Activated effector memory CD4-positive, alpha-beta T cell treated with anti-CD3 and anti-CD28 coated beads, Interleukin-2, amount 50 U/mL, for 16 hours (primary cell): Measurements from ENCODE around the gene TAC4.

Experiments
- DNase-seq: peaks from one replicate; pipeline ENCODE4 v3.0.0-alpha.2; 2020

TAC4 gene, protein sequence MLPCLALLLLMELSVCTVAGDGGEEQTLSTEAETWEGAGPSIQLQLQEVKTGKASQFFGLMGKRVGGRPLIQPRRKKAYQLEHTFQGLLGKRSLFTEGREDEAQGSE

DNA sequence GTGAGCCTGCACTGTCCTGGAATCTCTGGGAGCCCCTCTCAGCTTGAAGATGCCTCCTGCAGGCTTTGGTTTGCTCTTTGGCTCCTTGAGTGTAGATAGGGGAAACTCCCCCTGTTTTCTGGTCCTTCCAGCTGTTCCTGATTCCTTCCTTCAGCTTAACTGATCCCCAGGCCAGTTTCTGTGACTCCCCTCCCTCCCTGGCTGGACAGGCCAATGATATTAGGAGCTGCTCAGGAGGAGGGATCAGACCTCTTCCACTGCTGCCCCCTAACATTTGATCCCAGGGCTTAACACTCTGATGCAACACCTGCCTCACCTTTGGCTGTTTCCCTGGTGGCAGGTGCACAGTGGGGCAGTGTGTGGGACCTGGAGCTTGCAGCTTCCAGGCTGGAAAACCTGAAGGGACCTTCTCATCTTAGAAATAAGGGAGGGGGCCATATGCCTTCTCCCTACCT is at the start of gene TAC4:
TAC4 (minus strand) TSS at position 51 of the 455 bp plus-strand sequence. CDS start 52 bp downstream, outside the sequence.
- peak; percentile 49 for DNase-seq

DNA sequence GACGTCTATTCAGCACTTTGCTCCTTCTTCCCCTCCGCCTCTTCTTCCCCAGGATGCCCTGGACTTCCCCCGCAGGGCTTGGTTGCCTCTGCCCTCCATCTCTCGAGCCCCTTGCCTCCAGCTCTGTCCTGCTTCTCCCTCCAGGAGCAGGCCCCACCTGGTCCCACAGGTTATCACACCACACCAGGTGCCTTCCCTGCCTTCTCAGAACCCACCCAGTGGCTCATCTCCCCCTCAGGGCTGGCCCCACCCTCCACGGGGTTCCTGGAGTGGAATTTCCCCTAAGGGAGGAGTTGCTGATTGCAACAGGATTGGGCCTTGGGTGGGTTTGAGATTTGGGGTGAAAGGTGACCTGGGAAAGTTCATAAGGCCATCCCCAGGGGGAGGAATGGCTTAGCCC is 49.0 kb upstream of the TAC4 start:
- DNase-seq, result no peak

DNA sequence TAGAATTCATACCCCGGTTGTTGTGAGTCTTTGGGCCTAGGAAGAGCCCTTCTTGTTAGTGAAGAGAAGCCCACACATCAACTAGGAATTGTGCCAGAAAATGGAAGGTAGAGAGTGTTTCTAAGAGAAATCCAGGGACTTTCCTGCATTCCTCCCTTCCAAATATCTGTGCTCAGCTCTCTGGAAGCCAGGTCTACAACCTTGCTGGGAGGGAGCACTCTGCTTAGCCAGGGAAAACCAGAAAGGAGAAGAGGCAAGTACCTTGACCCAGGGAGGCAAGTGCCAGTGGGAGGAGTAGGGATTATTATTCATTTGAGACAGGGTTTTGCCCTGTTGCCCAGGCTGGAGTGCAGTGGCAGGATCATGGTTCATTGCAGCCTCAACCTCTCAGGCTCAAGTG is 48.4 kb upstream of the TAC4 start:
- DNase-seq, result no peak

DNA sequence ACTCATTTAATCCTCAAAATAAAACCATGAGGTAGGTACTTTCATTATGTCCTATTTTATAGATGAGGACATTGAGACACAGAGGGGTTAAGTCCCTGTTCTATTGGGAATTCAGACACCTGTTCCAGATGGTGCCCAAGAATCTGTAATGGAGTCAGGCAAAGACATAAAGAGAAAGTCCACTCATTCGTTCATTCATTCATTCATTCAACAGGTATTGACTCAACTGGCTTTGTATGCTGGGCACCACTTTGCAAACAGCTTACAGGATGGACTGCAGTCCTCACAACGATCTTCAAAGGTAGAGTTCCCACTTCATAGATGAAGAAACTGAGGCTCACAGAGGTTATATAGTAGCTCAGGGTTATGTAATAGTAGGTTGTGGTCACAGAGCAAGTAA is 47.9 kb upstream of the TAC4 start:
- no peak for DNase-seq

DNA sequence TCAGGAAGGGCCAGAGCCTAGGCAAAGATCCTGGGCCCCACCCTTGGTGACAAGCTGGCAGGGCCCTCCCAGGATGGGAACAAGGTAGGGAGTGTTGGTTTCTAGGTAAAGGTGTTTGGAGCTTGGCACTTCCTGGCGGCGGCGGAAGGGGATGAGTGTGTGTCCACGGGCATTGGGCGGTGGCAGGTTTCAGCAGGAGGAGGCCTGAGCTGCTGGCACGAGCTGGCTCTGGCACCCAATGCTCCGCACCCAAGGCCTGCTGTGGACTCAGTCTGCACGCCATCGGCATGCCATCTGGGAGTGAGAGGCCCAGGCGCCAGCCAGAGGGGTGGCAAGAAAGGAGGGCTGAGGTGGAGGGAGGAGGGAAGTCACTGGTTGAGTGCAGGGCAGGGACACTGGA is 46.9 kb upstream of the TAC4 start:
- no peak for DNase-seq

DNA sequence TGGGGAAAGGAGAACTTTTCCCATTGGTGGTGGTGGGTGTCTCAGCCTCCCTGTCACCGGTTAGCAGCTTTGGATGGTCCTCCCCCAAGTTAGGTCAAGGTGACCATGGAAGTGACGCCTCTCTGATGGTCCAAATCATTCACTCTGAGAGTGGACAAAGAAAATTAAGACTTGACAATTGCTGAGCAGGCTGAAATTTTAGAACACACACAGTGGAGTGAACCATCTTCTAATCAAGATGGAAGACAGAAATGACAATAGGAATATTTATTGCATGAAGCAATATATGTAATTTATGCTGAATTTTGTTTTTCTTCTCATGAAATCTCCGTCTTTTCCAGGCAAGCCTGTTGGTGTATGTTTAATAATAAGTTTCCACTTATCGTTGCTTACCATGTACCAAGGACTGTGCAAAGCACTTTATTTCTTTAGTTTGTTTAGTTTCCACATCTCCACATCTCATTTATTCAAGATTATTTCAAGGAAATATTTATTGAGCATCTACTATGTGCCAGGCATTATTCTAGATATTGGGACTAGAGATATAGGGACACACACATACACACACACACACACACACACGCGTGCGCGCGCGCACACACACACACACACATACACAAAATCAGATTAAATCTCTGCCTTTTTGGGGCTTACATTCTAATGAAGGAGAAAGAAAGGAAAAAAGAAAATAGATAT is 44.0 kb upstream of the TAC4 start:
- DNase-seq, result no peak

DNA sequence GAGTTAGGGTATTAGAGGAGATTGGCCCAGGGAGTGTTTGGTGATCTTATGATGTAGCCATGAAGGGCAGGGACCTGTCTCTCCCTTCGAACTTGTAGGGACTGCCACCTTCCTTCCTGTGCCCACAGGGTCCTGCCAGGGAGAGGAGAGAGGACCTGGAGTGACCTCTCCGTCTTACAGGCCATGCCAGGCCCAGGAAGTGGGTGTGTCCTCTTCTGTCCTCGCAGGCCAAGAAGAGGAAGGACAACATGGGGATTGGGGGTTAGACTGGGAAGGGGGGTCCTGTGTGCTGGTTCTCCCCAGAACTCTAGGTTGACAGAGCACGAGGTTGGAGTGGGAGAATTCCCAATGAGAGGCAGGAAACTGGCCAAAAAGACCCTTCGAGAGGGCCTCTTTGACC is 43.4 kb upstream of the TAC4 start:
- no peak for DNase-seq

DNA sequence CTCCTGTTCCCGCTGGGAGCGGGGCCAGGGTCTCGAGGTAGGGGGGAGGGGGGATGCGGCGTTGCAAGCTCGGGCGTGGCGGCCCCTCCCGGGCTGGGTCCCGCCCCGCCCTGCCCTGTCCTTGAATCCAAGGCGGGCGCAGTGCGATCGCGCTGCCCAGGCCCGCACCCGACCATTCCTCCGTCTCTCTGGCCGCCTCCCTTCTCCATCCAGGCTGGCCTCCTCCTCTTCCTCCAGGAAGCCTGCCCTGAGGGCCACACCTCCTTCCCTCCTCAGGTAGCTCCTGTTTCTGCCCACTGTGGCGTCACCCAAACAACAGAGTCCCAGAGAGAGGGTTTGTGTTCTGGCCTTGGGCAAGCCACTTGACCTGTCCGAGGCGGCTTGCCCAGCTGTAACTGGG is 43.0 kb upstream of the TAC4 start:
- no peak for DNase-seq

DNA sequence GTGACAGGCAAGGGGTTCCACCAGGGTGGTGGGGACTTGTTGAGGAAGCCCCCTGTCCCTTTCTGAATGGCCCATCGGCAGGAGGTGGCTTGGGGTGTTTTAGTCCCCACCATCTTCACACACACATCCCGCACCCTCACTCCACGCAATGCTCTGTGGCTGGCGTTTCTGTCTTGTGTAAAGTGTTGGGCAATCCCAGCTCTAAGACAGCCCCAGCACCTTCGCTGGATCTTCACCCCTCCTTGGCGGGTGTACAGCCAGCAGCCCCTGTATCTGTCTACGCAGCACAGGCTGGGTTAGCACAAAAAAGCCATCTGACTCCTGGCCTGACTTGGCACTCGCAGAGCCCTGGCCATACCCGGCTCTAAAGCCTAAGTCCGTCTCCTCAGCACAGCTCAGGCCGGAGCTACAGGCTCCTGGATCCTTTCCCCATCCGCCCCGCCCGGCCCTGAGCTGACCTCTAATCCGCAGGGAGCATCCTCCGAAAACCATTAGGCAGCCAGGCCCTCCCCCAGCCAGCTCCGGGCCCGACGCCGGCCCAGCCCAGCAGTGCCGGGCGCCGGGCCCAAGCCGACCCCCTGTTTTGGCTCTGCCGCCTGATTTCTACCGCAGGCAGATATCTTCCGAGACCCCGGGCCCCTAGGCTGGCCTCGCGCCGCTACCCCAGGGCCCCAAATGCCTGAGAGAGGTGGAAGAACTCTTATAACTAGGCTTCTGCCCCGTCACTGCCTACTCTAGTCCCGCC is 42.4 kb upstream of the TAC4 start:
- no peak for DNase-seq

DNA sequence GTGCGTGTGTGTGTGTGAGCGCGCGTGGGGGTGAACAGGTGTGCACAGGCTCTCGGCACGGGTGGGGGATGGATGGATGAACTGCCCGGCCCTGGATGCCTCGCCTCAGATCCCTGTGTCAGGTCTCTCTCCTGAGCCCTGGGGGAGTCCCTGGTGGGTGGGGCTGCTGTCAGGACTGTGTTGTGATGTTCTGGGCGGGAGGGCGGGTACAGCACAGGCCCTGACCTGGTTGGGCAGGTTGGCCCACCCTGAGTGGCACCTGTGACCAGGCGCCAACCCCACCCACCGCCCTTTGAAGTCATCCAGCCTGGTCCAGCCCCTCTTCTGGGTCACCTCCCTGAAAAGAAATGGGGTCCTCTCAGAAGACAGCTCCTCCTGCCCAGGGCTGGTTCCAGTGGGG is 41.6 kb upstream of the TAC4 start:
- no peak for DNase-seq

DNA sequence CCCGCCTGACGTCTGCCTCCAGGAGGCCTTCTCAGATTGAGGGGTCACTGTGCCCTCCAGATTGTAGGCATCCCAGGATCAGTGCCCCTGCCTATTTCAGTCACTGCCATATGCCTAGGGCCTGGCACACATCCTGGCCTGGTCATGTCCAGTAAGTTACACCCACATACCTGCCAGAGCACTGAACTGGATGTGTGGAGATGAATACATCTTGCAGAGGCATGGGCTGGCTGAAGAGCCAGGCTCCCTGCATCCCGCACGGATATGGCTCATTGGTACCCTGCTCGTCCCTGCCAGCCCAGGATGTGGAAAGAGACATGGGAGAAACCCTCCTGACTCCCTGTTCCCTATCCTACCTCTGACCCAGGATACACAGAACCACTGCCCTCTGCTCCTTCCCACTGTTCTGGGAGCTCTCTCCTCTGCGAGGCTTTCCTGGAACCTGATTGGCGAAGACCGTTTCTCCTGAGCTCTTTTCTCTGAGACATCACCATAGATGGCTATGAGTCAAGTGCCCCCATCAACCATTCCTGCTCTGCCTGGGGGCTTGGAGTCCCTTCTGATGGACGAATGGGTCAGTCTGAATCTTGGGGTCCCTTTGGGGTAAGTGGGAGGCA is 40.0 kb upstream of the TAC4 start:
- DNase-seq, result no peak

DNA sequence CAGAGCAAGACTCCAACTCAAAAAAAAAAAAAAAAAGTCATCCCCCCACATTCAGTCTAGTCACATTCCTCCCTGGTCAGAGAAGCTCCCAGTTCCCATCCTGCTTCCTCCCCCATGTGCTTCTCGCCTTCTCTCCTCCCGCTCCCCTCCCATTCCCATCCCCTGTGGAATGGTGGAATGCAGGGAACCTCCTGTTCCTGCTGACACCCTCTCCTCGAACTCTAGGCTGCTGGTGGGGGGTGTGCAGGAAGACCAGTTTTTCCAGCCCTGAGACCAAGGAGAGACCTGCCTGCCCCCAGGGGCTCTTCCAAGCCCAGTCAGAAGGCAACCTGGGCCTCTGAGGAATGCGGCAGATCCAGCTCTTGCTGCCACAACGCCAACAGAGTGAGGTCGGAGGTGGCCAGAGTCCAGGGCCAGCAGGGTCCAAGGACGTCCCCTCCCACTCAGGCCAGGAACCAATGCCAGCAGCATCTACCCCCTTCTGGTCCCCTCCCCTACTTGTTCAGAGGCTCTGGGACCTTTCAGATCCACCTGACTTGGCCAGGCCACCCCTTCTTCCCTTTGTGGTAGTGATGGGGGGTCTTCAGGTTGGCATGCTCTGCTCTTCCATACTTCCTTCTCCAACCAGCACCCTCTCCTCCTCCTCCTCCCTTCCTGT is 39.3 kb upstream of the TAC4 start:
- no peak for DNase-seq

DNA sequence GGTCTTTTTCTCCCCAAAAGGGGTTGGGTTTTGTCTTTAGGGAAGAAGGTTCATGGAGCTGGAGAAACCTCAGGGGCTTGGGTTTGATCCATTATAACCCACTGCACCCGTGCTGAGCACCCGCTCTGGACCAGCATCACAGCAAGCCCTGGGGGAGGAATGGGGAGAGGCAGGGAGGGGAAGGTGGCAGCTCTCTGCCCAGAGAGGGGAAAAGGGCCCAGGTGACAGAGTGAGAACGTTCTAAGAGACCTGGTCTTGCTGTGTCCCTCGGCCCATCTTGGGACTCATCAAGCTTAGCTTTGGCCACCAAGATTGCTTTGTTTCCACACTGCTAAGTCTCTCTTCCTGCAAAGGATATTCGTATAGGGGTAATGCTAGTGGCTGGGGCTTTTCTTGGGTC is 38.2 kb upstream of the TAC4 start:
- no peak for DNase-seq

DNA sequence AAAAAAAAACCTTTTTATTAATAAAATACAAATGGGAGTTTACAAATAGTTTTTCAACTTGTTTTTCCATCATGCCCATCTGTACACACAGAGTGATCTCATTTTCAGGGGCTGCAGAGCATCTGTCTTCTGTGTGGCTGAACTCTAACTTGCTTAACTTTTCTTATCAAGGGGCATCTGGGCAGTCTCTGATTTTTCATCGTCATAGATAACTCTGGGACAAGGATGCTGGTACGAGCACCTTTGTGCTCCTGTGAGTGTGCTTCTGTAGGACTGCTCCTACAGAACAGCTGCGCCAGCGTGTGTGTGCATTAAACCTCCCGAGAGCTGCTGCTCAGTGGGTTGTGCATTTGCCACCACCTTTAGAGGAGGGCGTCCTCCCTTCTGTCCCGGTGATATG is 34.6 kb upstream of the TAC4 start:
- no peak for DNase-seq

DNA sequence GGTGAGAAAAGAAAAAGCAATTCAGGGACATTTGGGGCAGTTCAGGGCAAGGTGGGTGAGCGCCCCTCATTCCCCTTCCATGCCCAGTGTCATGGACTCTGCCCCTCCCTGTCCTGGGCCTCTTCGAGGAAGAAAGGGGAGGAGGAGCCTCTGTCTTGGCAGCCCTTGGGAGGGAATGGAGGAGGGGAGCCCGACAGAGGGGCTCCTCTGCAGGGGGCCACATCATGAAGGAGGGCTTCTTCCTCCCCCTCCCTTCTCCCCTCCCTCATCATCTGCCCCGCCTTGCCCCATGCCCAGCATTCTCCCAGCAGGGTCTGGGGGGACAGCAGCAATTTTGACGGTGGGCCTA is 33.2 kb upstream of the TAC4 start:
- DNase-seq, result no peak

DNA sequence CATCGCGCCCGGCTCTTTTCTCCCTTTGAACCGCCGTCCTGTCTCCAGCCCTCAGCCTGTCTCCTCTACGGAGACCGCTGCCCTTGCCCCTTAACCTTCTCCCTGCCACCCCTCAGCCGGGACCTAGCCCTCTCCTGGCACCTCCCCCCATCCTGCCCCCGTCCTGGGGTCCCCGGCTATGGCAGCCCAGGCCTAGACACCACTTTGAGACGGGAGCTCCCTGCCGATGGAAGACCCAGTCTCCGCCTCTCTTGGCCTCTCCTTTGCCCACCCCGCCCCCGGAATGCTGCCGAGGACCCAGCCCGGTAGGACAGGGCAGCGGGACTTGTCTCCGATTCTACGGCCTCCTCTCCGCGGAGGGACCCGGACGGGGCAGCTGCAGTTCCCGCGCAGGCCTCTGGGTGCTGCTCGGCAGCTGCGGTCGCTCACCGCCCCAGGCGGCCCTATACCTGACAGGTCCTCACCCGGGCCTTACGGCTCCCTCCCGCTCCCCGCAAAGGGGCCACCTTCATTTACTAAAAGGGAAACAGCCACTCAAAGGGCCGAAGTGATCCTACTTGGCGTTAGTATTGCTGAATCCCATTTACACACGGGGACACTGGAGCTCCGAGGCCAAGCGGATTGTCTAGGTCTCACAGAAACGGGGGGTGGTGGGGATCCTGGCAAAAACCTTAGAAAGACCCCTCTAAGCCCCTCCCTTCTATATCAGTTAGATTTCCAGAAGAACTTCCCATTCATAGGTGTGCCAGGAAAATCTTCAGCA is 32.6 kb upstream of the TAC4 start:
- peak; percentile 90 for DNase-seq

DNA sequence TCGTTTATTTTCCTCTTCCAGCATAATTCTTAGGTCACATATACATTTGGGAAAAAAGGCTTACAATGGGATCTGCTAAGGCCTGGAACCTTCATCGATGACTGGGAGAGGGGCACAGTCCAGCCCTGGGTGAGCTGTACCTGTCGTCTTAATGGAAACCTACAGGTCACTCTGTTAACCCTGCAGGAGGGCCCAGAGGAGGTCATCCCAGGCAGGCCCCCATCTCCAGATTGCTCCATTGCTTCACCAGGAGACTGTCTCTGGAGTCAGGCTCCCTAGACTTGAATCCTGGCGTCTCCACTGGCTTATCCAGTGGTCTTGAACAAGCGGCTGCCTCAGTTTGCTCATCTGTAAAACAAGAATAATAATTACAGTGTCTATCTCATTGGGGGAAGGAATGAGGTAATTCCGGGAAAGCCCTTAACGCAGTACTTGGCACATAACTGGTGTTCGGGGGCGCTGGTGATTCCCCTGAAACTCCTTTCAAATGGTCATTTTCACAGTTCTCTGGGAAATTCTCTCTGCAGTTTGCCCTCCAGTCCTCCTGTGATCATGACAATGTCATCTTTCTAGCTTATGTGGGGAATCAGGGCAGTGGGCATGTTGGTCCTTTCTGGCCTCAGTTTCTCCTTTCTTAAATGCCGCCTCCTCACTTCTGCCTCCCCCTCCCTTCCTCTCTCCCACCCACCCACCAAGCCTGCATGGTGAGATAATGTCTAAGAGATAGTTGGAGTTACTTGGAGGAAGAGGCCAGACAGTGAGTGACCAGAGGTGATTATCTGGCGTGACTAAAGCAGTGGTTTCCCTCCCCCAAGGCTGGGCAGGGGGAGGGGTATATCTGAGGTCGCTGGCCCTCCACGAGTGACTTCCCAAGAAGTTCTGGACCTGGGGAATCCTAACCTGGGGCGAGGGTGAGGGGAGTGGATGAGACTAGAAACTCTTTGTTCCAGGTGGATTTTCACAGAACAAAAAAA is 31.3 kb upstream of the TAC4 start:
- DNase-seq, result no peak

DNA sequence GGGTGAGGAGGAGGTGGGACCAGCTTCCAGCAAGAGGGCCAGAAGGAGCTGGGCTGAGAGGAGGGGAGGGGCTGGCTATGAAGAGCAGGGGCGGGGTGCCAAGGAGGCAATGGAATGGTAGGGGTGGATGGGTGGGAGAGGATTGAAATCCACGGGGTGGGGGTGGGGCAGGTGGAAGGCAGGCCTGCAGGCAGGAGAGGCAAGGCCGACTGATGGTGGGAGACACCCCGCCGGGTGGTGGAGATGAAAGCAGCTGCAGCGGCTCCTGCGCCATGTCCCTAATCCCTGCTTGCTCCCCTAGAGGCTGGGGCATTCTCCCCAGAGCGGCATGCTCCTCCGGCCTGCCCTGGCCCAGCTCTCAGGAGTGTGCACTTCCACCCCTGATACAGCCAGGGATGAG is 27.8 kb upstream of the TAC4 start:
- no peak for DNase-seq

DNA sequence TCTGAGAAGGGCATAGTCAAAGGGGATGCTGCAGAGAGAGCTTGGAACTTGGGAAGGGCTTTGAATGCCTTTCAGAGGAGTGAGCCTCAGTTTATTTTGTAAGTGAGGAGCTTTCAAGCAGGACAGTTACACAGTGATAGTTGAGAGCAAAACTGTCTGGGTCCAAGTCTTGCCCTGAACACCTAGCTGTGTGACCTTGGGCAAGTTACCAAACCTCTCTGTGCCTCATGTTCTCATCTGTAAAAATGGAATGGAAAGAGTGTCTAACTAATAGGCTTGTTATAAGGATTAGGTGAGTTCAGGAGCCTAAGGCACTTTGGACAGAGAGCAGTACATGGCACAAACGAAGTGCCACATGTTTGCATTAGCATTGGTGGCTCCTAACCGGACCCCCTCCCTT is 27.0 kb upstream of the TAC4 start:
- DNase-seq, result no peak

DNA sequence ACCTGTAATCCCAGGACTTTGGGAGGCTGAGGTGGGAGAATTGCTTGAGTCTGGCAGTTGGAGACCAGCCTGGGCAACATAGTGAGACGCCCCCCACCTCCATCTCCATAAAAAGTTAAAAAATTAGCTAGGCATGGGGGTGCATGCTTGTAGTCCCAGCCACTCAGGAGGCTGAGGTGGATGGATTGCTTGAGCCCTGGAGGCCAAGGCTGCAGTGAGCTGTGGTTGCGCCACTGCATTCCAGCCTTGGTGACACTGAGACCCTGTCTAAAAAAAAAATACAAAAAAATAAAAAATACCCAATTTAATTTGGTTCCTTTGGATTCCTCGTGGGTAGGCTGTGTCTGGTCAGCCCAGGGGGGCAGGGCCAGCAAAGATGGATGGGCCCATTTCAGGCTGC is 26.1 kb upstream of the TAC4 start:
- no peak for DNase-seq

DNA sequence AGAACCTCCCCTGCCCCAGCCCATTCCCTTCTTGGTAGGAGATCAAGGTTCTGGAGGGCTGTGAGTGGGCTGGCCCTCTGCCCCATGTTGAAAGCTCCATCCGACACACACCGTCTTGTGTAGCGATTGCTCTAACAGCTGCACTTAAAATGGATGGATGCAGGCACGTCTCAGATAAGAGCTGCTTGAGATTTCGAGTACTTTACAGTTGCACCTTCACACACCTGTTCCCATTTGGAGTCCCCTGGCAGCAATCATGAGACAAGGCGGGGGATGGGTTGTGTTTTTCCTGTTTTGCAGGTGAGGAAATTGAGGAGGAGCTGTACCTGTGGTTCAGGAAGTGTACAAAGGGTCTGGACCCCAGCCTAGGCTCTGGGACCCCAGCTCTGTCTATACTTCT is 25.6 kb upstream of the TAC4 start:
- no peak for DNase-seq
